OCI-LY3 (cell line): Measurements from ENCODE around the gene RFPL1.

Source experiments
- EZH2phosphoT487 ChIP-seq: fragments of 200-600 bp; shearing (Covaris generic); IDR thresholded peaks from 2 replicates; pipeline ENCODE4 v1.6.1; 2018; ENCODE audit warnings: antibody characterized with exemption, mixed run types, low read depth
- TF ChIP-seq, protein P1 (sequence below): fragments of 200-600, 300-600 bp; sonication (generic); IDR thresholded peaks from 2 replicates; pipeline ENCODE4 v1.5.1; 2014; ENCODE audit warnings: antibody characterized with exemption, low read length, low read depth

DNA sequence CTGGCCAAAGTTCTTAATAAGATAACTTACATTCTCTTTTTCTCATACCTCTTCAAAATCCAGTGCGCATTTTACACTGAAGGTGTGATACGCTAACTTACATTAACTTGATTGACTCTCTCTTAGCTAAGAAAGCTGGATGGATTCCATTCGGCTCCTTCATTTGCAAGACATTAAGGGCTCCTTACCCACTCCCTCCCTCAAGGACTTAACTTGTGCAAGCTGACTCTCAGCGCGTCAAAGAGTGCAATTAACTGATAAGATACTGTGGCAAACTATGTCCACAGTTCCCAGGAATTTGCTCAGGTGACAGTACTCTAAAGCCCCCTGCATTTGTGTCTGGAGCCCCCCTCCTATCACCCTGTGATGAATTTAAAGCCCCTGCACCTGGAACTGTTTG lies 6.4 kb upstream of the RFPL1 start:
- TF ChIP-seq, protein P1, sequence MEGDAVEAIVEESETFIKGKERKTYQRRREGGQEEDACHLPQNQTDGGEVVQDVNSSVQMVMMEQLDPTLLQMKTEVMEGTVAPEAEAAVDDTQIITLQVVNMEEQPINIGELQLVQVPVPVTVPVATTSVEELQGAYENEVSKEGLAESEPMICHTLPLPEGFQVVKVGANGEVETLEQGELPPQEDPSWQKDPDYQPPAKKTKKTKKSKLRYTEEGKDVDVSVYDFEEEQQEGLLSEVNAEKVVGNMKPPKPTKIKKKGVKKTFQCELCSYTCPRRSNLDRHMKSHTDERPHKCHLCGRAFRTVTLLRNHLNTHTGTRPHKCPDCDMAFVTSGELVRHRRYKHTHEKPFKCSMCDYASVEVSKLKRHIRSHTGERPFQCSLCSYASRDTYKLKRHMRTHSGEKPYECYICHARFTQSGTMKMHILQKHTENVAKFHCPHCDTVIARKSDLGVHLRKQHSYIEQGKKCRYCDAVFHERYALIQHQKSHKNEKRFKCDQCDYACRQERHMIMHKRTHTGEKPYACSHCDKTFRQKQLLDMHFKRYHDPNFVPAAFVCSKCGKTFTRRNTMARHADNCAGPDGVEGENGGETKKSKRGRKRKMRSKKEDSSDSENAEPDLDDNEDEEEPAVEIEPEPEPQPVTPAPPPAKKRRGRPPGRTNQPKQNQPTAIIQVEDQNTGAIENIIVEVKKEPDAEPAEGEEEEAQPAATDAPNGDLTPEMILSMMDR, result no peak
- TF ChIP-seq EZH2phosphoT487, result no peak
